Breast epithelium (tissue), 4 donors: ENCODE results near the gene SHISA2. TPM values are rescaled to one million over a fixed set of nuclear protein-coding genes. Genes with fewer than 3 reads are reported as not detected.
"Not testable (repeated sequence)": the region's sequence is repeated elsewhere in the genome, so short reads cannot be mapped to it uniquely, and the experiment has no call there.

Experiments used
- DNase-seq, 2 donors: peaks; one replicate each; pipeline ENCODE4 v3.0.0-alpha.2; 2019; ENCODE audit warnings: low spot score in 2 of 2
- H3K27ac ChIP-seq, 2 donors: fragments of 200-600 bp; sonication (generic) in 1 of 2; one replicate each; pipeline ENCODE4 v1.5.1; 2016 to 2019; ENCODE audit warnings: mild to moderate bottlenecking in 1 of 2
- H3K27me3 ChIP-seq, 2 donors: fragments of 200-600 bp; sonication (generic) in 1 of 2; one replicate each; pipeline versions ENCODE4 v1.5.1 to v1.6.0; 2017 to 2019; ENCODE audit warnings: control low read depth in 1 of 2, mild to moderate bottlenecking in 1 of 2
- H3K36me3 ChIP-seq: fragments of 200-600 bp; one replicate; pipeline ENCODE4 v1.5.1; 2019
- H3K4me1 ChIP-seq, 2 donors: fragments of 200-600 bp; sonication (generic); one replicate each; pipeline ENCODE4 v1.5.1; 2016 to 2019; ENCODE audit warnings: control low read depth in 1 of 2
- H3K4me3 ChIP-seq, 3 donors: fragments of 200-600 bp; sonication (generic); 1 replicate in 2 of 3; 2 replicates in 1 of 3; pipeline ENCODE4 v1.5.1; 2016 to 2019; ENCODE audit warnings: mild to moderate bottlenecking in 3 of 3, moderate library complexity in 2 of 3
- H3K9me3 ChIP-seq, 2 donors: fragments of 200-600 bp; sonication (generic) in 1 of 2; one replicate each; pipeline ENCODE4 v1.5.1; 2016 to 2019; ENCODE audit warnings: control low read depth in 1 of 2
- POLR2A ChIP-seq: fragments of 450-650 bp; IDR thresholded peaks from one replicate; pipeline ENCODE4 v1.6.1; 2016; ENCODE audit warnings: antibody characterized with exemption, mild to moderate bottlenecking, moderate library complexity
- POLR2AphosphoS5 ChIP-seq, 3 donors: sonication (generic); formaldehyde crosslinking; IDR thresholded peaks; one replicate each; pipeline ENCODE4 v1.6.1; 2017; ENCODE audit warnings: antibody characterized with exemption in 3 of 3
- intact Hi-C: fragments of 100-400 bp; cut with DNase I; formaldehyde crosslinking; loops from one replicate; pipeline ENCODE4 v1.15.1; 2023; ENCODE audit warnings: low total_unique reads
- total RNA-seq, 3 donors: library from RNA; depleted of rRNA; stranded (reverse); fragments of >200 nt; gene quantifications; one replicate each; pipeline ENCODE4 v1.1.0, GENCODE V29; 2016
- TF ChIP-seq, protein P1 (sequence below), 3 donors: fragments of 450-650 bp; IDR thresholded peaks; one replicate each; pipeline ENCODE4 v1.5.1; 2016 to 2017; ENCODE audit warnings: antibody characterized with exemption in 3 of 3, mild to moderate bottlenecking in 3 of 3, moderate library complexity in 3 of 3

SHISA2 gene
- 10 to 100 TPM in 1 of 3 donors, 1 to 10 TPM in 1, under 1 TPM in 1; 0.64 to 43.8 (median 2.6) TPM for total RNA-seq

DNA sequence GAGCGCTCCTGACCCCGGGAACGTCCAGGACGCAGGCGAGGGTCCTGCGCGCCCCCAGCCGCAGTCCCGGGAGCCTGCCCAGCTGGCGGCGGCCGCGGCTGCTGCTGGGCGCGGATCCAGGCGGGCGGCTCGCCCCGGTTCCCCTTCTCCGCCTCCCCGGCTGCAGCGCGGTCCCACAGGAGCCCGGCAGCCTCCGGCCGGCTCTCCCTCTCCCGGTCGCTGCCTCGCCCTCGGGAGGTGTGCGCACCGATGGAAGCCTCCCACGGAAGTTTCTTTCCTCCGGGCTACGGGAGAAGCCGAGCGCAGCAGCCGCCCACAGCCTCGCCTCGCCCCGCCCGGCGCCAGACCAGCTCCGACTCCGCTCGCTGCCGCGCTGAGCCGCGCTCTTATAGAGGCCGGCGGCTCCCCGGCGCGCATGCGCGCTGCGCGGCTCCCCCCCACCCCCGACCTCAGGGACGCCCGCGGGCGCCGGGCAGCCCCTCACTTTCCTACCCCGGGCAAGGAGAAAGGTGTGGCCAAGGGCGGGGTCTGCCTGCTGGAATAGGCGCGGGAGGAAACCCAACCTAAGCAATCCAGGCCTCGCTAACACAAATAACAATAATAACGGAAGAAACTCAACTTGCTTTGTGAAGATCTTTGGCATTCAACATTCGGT, at the start of gene SHISA2:
SHISA2 (minus strand) TSS at position 360 of the 655 bp plus-strand sequence. CDS start 1,041 bp downstream, outside the sequence.
- intact Hi-C loops, result no loop called here
- Histone ChIP-seq H3K27ac (peak within 1 kb of the TSS in 1 of 2 donors; percentile 26), H3K36me3 (no peaks in the 10 kb centered on the region), H3K4me3 (peak within 1 kb of the TSS; percentile 42 to 68 (median 57)), H3K9me3 (no peaks in the 10 kb centered on the region), H3K4me1 (no peaks in the 10 kb centered on the region), H3K27me3 (peaks cover 0 to 35% of the 10 kb centered on the region in 2 donors)
- TF ChIP-seq POLR2AphosphoS5 (IDR thresholded peaks at IDR 0.05) (no peak), POLR2A (no peak)
- TF ChIP-seq, protein P1, sequence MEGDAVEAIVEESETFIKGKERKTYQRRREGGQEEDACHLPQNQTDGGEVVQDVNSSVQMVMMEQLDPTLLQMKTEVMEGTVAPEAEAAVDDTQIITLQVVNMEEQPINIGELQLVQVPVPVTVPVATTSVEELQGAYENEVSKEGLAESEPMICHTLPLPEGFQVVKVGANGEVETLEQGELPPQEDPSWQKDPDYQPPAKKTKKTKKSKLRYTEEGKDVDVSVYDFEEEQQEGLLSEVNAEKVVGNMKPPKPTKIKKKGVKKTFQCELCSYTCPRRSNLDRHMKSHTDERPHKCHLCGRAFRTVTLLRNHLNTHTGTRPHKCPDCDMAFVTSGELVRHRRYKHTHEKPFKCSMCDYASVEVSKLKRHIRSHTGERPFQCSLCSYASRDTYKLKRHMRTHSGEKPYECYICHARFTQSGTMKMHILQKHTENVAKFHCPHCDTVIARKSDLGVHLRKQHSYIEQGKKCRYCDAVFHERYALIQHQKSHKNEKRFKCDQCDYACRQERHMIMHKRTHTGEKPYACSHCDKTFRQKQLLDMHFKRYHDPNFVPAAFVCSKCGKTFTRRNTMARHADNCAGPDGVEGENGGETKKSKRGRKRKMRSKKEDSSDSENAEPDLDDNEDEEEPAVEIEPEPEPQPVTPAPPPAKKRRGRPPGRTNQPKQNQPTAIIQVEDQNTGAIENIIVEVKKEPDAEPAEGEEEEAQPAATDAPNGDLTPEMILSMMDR (IDR thresholded peaks at IDR 0.05), result no peak
- no peak for DNase-seq

DNA sequence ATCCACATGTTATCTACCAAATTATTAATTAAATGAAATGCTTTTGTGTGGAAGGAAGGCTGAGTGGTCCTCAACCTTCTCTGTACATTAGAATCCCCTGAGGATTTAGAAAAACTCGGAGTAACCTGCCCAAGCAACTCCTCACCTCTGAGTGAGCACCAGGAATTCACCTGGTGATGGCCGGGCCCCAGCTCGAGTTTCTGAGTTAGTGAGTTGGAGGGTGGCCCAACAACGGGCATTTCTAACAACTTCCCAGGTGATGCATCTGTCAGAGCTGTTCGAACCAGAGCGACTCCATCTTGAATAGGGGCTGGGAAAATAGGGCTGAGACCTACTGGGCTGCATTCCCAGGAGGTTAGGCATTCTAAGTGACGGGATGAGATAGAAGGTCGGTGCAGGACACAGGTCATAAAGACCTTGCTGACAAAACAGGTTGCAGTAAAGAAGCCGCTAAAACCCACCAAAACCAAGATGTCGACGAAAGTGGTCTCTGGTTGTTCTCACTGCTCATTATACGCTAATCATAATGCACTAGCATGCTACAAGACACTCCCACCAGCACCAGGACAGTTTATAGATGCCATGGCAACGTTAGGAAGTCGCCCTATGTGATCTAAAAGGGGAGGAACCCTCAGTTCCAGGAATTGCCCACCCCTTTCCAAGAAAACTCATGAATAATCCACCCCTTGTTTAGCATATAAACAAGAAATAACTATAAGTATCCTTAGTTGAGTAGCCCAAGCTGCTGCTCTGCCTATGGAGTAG, 44.2 kb upstream of the SHISA2 start:
- Histone ChIP-seq H3K4me3 (no peak overlapping the region), H3K4me1 (no peaks in the 10 kb centered on the region), H3K27ac (no peak overlapping the region), H3K27me3 (no peaks in the 10 kb centered on the region), H3K36me3 (no peaks in the 10 kb centered on the region), H3K9me3 (peaks cover 0 to 3% of the 10 kb centered on the region in 2 donors)
- no peak for DNase-seq
- intact Hi-C loops, result no loop called here
- TF ChIP-seq, protein P1 (IDR thresholded peaks at IDR 0.05), result no peak
- TF ChIP-seq POLR2A, result no peak
- no peak for TF ChIP-seq POLR2AphosphoS5 (IDR thresholded peaks at IDR 0.05)

DNA sequence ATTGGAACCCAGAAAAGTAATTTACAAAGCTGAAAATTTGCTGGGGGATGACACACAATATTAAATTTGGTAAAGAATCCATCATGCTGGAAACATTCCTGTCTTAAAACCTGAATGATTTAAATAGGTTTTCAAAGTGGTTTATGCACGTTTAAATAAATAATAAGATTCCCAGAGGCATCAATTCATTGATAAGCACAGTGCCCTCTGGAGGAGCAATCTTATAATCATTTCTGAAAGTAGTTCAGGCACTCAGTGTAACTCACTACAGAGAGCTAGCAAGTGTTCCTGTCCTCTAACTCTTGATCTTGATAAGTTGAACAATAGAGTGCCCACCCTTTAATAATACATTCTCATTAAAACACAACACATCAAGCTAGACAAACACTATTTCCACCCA, 43.5 kb upstream of the SHISA2 start:
- Histone ChIP-seq H3K4me3 (no peak overlapping the region), H3K27me3 (no peaks in the 10 kb centered on the region), H3K4me1 (no peaks in the 10 kb centered on the region), H3K36me3 (no peaks in the 10 kb centered on the region), H3K27ac (no peak overlapping the region), H3K9me3 (peaks cover 0 to 5% of the 10 kb centered on the region in 2 donors)
- no peak for DNase-seq
- intact Hi-C loops, result no loop called here
- TF ChIP-seq POLR2A (no peak), POLR2AphosphoS5 (IDR thresholded peaks at IDR 0.05) (no peak)
- TF ChIP-seq, protein P1 (IDR thresholded peaks at IDR 0.05), result no peak

DNA sequence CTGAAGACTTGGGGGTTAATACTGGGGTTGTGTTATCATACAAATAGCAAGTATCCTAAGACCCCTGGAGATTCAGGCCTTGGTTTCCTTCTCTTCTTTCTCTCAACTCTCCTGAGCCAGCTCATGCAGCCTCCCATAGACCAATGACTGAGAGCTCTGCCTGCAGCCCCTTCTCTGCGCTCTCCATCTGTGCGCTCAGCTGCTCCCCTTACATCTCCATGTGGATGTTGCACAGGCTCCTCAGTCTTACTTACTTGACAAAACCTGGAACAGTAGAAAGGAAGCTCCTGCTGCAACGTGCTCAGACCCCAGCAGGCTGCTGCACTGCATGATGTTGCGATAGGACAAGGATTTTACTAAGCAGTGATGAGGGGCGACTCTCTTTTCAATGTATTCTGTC, 25.0 kb upstream of the SHISA2 start:
- H3K27me3 ChIP-seq, H3K36me3 ChIP-seq, H3K4me3 ChIP-seq, H3K9me3 ChIP-seq, H3K27ac ChIP-seq, DNase-seq, H3K4me1 ChIP-seq, intact Hi-C loops: not testable (repeated sequence)

DNA sequence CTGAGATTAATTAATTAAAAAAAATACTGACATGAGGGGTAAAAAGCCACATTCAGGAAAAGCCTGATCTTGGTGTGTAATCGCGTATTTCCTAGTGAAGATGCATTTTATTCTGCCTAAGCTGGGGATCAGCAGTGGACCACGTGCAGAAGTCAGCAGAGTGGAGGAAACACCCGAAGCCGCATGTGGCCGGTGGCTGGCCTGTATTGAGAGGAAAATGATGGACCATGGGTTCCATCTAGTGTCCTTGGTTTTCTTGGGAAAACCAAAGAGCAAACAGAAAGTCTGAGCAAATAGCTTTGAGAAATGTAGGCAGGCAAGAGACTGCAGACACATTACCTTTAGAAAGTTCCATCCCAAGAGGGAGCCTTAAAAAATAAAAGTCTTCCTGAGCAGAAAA, 23.7 kb upstream of the SHISA2 start:
- no peak overlapping the region for H3K27ac ChIP-seq
- H3K4me3 ChIP-seq, result no peak overlapping the region
- H3K4me1 ChIP-seq, result no peaks in the 10 kb centered on the region
- TF ChIP-seq, protein P1 (IDR thresholded peaks at IDR 0.05), result no peak
- TF ChIP-seq POLR2A (no peak), POLR2AphosphoS5 (IDR thresholded peaks at IDR 0.05) (no peak)
- no peaks in the 10 kb centered on the region for H3K9me3 ChIP-seq
- intact Hi-C loops, result no loop called here
- no peaks in the 10 kb centered on the region for H3K27me3 ChIP-seq
- DNase-seq, result no peak
- no peaks in the 10 kb centered on the region for H3K36me3 ChIP-seq
